Superior temporal gyrus (tissue), 1 donor: ENCODE data around the gene PHACTR1.
A peak's percentile ranks its signal among the peaks of the same experiment; 100 is the strongest.

ENCODE experiments used
- DNase-seq: peaks from one replicate; pipeline ENCODE4 v3.0.0-alpha.2; 2016; ENCODE audit errors: extremely low spot score

Gene PHACTR1

GRCh38 chr6:12990162-12990561 is 273.6 kb downstream of the PHACTR1 start:
- DNase-seq: no peak

GRCh38 chr6:12991435-12991834 is 274.9 kb downstream of the PHACTR1 start:
- no peak for DNase-seq

GRCh38 chr6:12992770-12993169 is 276.2 kb downstream of the PHACTR1 start:
- no peak for DNase-seq

GRCh38 chr6:12993283-12993898 is 276.8 kb downstream of the PHACTR1 start:
- DNase-seq: no peak

- no peak for DNase-seq
Observed at GRCh38 chr6:12995419-12995818, 278.9 kb downstream of the PHACTR1 start.

- DNase-seq: no peak
Observed at GRCh38 chr6:13000537-13000936, 284.0 kb downstream of the PHACTR1 start.

- no peak for DNase-seq
Observed at GRCh38 chr6:13001927-13002326, 285.4 kb downstream of the PHACTR1 start.

- no peak for DNase-seq
Observed at GRCh38 chr6:13004601-13005000, 288.0 kb downstream of the PHACTR1 start.

- no peak for DNase-seq
Observed at GRCh38 chr6:13005994-13006393, 289.4 kb downstream of the PHACTR1 start.

- DNase-seq: no peak
Observed at GRCh38 chr6:13006578-13007300, 290.2 kb downstream of the PHACTR1 start.

GRCh38 chr6:13007744-13008143 is 291.2 kb downstream of the PHACTR1 start:
- DNase-seq: no peak

- DNase-seq: no peak
Observed at GRCh38 chr6:13009031-13009430, 292.5 kb downstream of the PHACTR1 start.

GRCh38 chr6:13009461-13009860 is 292.9 kb downstream of the PHACTR1 start:
- DNase-seq: no peak

GRCh38 chr6:13011612-13012146 is 295.1 kb downstream of the PHACTR1 start:
- DNase-seq: no peak

- DNase-seq: no peak
Observed at GRCh38 chr6:13012296-13012695, 295.7 kb downstream of the PHACTR1 start.

- DNase-seq: no peak
Observed at GRCh38 chr6:13012977-13013680, 296.6 kb downstream of the PHACTR1 start.

GRCh38 chr6:13013681-13014503 is 297.3 kb downstream of the PHACTR1 start:
- DNase-seq: no peak

- peak; percentile 38 for DNase-seq
Observed at GRCh38 chr6:13014504-13015378, 298.2 kb downstream of the PHACTR1 start.

GRCh38 chr6:13015379-13015681 is 298.8 kb downstream of the PHACTR1 start:
- DNase-seq: peak; percentile 46

- DNase-seq: no peak
Observed at GRCh38 chr6:13024616-13025015, 308.0 kb downstream of the PHACTR1 start.
